Activated CD8-positive, alpha-beta memory T cell treated with anti-CD3 and anti-CD28 coated beads for 24 hours (primary cell): ENCODE data around the gene ANKRD36.
"Not testable (repeated sequence)": the region's sequence is repeated elsewhere in the genome, so short reads cannot be mapped to it uniquely, and the experiment has no call there.

ENCODE experiments used
- DNase-seq: peaks from one replicate; pipeline ENCODE4 v3.0.0-alpha.2; 2020

Gene ANKRD36

GRCh38 chr2:97129090-97129489, 16.1 kb downstream of the ANKRD36 start:
- DNase-seq, result not testable (repeated sequence)

DNA sequence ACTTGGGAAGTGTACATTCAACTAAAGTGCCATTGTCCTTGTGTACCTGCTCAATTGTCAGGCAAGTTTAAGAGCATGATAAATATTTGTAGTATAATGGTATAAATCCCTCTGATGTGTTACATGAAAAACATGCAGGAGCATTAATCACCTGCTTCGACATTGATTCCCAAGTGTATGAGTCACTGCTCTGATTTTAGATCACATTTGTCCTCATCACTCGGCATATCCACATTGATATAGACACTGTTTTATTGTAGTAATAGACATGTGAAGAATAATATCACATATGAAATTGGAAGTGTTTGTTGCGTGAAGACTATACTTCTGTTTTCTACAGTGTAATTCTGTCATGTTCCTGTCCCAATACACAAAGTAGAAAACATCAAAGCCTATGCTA, 31.1 kb downstream of the ANKRD36 start:
- DNase-seq, result not testable (repeated sequence)

DNA sequence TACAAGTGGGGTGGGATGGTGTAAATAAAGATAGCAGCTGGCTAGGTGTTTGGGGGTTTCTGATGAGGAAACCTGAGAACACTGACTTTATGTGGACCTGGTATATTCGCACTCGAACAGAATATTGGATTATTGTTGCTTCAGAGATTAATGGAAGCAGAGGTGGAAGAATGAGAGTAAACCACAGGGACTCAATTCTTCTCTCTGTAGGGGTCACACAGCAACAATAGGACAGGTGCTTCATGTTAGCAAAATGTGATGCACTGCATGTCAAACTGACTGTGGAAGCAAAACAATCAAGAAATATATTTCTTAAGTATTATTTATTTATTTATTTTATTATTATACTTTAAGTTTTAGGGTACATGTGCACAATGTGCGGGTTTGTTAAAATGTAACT, 53.6 kb downstream of the ANKRD36 start:
- not testable (repeated sequence) for DNase-seq

DNA sequence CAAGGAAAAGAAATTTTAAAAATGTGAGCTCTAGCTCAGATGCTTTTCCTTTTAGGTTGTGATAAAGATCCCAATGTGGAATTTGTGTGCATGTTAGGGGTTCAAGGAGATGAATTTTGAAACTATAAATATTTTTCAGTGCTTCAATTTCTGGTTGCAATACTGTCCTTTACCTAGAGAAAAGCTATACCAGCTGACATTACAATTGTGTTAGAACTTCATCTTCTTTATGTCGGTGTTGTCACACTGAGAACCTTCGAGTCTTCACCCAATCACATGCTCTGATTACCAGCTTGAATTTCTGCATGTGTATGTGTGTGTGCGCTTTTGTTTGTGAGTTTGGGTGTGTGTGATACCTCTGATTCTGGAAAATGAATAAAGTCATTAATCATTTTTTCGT, 55.0 kb downstream of the ANKRD36 start:
- DNase-seq, result not testable (repeated sequence)

- not testable (repeated sequence) for DNase-seq
Observed at GRCh38 chr2:97168583-97168982, 55.6 kb downstream of the ANKRD36 start.

GRCh38 chr2:97180391-97180790, 67.4 kb downstream of the ANKRD36 start:
- not testable (repeated sequence) for DNase-seq

DNA sequence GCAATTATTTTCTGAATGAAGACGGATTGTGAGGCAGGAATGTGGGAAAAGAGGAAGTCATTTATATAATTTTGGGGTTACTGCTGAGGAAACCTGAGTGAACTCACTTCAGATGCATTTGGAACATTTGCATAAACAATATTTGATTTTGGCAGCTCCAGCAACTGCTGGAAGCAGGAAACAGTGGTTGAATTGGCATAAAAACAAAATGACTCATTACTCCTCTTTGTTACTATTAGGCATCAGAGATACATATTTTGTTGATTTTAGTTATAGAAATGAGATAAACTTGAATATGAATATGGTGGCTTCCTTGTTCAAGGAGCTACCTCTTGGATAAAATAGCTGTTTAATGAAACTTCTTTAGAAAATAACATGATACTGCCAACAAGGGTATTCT, 82.4 kb downstream of the ANKRD36 start:
- DNase-seq, result not testable (repeated sequence)

- DNase-seq, result not testable (repeated sequence)
Observed at GRCh38 chr2:97197251-97197650, 84.3 kb downstream of the ANKRD36 start.

DNA sequence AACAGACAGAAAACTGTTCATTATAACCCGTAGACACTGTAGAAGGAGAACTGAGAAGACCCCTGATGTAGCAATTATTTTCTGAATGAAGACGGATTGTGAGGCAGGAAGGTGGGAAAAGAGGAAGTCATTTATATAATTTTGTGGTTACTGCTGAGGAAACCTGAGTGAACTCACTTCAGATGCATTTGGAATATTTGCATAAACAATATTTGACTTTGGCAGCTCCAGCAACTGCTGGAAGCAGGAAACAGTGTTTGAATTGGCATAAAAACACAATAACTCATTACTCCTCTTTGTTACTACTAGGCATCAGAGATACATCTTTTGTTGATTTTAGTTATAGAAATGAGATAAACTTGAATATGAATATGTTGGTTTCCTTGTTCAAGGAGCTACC, 87.9 kb downstream of the ANKRD36 start:
- DNase-seq, result not testable (repeated sequence)

DNA sequence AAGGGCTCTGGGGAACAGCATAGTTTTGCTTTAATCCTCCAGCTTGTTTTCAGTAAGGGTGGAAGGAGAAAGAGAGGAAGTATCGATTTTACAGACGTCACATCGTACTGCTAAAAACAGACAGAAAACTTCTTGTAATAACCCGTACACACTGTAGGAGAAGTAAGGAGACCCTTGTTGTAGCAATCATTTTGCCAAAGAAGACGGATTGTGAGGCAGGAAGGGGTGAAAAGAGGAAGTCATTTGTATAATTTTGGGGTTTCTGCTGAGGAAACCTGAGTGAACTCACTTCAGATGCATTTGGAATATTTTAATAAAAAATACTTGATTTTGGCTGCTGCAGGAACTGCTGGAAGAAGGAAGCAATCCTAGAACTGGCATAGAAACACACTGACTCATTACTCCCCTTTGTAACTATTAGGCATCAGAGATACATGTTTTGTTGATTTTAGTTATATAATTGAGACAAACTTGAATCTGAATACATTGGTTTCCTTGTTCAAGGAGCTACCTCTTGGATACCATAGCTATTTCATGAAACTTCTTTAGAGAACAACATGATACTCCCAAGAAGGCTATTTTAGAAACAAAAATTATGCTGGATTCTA, 89.8 kb downstream of the ANKRD36 start:
- not testable (repeated sequence) for DNase-seq

DNA sequence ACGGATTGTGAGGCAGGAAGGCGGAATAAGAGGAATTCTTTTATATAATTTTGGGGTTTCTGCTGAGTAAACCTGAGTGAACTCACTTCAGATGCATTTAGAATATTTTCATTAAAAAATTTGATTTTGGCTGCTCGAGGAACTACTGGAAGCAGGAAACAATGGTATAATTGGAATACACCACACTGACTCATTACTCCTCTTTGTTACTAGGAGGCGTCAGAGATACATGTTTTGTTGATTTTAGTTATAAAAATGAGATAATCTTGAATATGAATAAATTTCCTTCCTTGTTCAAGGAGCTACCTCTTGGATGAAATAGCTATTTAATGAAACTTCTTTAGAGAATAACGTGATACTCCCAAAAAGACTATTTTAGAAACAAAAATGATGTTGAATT, 97.4 kb downstream of the ANKRD36 start:
- DNase-seq, result no peak

DNA sequence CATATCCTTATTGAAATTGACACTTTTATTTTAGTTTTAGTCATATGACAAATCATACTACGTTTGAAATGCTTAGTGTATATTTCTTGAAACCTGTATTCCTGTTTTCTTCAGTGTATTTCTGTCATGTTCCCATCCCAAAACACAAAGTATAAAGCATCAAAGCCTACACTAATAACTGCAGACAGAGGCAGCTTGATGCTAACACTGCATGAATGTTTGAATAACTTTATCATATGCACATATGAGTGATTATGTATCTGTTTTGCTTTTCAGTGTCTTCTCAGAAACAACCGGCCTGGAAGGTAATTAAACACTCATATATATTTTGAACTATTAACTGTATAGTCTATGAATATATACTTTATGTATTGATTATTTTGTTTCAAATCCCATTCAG, 102.1 kb downstream of the ANKRD36 start:
- not testable (repeated sequence) for DNase-seq

DNA sequence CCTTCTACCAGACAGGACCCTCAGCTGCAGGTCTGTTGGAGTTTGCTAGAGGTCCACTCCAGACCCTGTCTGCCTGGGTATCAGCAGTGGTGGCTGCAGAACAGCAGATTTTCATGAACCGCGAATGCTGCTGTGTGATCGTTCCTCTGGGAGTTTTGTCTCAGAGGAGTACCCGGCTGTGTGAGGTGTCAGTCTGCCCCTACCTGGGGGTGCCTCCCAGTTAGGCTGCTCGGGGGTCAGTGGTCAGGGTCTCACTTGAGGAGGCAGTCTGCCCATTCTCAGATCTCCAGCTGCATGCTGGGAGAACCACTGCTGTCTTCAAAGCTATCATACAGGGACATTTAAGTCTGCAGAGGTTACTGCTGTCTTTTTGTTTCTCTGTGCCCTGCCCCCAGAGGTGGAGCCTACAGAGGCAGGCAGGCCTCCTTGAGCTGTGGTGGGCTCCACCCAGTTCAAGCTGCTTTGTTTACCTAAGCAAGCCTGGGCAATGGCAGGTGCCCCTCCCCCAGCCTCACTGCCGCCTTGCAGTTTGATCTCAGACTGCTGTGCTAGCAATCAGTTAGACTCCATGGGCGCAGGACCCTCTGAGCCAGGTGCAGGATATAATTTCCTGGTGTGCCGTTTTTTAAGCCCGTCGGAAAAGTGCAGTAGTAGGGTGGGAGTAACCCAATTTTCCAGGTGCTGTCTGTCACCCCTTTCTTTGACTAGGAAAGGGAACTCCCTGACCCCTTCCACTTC, 118.1 kb downstream of the ANKRD36 start:
- not testable (repeated sequence) for DNase-seq

DNA sequence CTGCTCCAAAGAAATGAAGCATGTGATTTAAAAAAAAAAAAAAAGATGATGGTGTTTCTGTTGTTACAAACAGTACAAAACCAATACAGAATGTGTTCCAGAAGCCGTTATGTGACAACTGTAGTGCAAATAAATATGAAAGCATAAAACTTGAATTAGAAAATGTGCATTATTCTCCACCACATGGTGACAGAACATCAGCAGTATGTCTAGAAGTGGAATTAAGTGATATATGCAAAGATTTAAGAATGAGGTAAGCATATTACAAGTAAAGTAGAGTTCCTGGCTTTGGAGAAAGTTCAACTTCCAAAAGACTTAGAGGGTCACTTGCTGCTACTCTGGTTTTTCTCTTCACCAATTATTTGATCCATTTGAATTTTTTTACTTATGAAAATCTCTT, 120.0 kb downstream of the ANKRD36 start:
- DNase-seq, result not testable (repeated sequence)

- DNase-seq, result not testable (repeated sequence)
Observed at GRCh38 chr2:97233660-97234295, 120.8 kb downstream of the ANKRD36 start.

GRCh38 chr2:97261192-97261591, 148.2 kb downstream of the ANKRD36 start:
- not testable (repeated sequence) for DNase-seq

DNA sequence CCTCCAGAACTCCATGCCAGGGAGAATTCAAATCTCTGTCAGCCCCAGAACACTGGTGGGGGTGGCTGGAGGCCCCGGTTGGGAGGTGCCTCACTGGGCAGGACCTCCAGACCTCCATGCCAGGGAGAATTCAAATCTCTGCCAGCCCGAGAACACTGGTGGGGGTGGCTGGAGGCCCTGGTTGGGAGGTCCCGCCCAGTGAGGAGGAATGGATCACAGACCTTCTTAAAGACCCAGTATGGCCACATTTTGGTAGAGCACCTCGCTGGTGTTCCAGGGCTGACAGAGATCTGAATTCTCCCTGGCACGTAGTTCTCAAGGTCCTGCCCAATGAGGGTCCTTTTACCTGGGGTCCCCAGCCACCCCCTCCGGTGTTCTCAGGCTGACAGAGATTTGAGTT, 153.5 kb downstream of the ANKRD36 start:
- not testable (repeated sequence) for DNase-seq

GRCh38 chr2:97267411-97268074, 154.6 kb downstream of the ANKRD36 start:
- peak; percentile 59 for DNase-seq

- peak; percentile 56 for DNase-seq
Observed at GRCh38 chr2:97268075-97268591, 155.2 kb downstream of the ANKRD36 start.

DNA sequence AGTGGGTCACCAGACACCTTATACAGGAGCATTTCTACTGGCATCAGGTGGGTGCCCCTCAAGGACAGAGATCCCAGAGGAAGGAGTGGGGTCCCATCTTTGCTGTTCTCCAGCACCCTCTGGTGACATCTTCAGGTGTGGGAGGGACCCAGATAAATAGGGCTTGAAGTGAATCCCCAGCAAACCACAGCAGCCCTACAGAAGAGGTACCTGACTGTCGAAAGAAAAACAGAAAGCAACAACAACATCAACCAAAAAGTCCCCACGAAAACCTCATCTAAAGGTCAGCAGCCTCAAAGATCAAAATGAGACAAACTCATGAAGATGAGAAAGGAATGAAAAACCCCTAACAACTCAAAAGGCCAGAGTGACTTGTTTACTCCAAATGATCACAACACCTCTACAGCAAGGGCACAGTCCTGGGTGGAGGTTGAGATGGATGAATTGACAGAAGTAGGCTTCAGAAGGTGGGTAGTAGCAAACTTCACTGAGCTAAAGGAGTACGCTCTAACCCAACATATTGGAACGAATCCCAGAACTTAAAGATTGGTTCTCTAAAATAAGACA, 163.4 kb downstream of the ANKRD36 start:
- DNase-seq, result not testable (repeated sequence)

GRCh38 chr2:97285187-97285586, 172.2 kb downstream of the ANKRD36 start:
- DNase-seq, result not testable (repeated sequence)

DNA sequence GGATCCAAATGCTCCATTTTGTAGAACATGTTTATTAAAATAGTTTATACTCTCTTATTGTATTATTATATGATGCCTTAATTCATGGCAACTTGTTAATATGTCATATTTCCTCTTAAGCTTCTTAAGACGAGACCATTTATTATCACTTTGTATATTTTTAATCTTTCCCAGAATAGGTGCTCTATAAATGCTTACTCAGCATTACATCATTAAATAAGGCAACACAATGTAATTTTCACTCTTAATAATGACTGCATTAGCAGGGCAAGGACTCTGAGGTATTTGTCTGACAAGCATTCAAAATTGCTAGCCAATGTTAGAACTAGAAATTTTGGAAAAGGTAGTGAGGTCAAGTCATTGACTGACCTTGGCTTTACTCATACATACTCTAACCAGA, 180.7 kb downstream of the ANKRD36 start:
- DNase-seq, result not testable (repeated sequence)
